GM23338 (cell line): ENCODE measurements around the gene EVL. TPM values are rescaled to one million over a fixed set of nuclear protein-coding genes. Genes with fewer than 3 reads are reported as not detected.

ENCODE experiments used
- ATAC-seq: fragments of 200-7000 bp; cut with Tn5 transposase; 3 replicates; pipeline ENCODE4 v1.9.1; 2020
- DNase-seq: peaks from one replicate; pipeline ENCODE4 v3.0.0-alpha.2; 2015; ENCODE audit warnings: low spot score
- H2AFZ ChIP-seq: fragments of 200-600 bp; sonication (generic); 2 replicates; pipeline ENCODE4 v1.8.0; 2016; ENCODE audit warnings: antibody characterized with exemption, mild to moderate bottlenecking, moderate library complexity
- H3F3A ChIP-seq: fragments of 200-600 bp; sonication (generic); replicated peaks from 2 replicates; pipeline ENCODE4 v1.8.0; 2017; ENCODE audit warnings: antibody characterized with exemption, mixed run types, low read depth
- H3K27ac ChIP-seq: fragments of 200-600 bp; sonication (generic); 2 replicates; pipeline ENCODE4 v1.6.1; 2016; ENCODE audit warnings: low read depth
- H3K27me3 ChIP-seq: fragments of 200-600 bp; sonication (generic); 2 replicates; pipeline ENCODE4 v1.8.0; 2016; ENCODE audit warnings: mild to moderate bottlenecking, mixed run types, moderate library complexity; ENCODE audit not compliant: insufficient read depth
- H3K36me3 ChIP-seq: fragments of 200-600 bp; sonication (generic); 2 replicates; pipeline ENCODE4 v1.8.0; 2016; ENCODE audit warnings: mild to moderate bottlenecking; ENCODE audit not compliant: insufficient read depth
- H3K4me1 ChIP-seq: fragments of 200-600 bp; sonication (generic); 2 replicates; pipeline ENCODE4 v1.8.0; 2016; ENCODE audit warnings: mild to moderate bottlenecking, moderate library complexity; ENCODE audit not compliant: insufficient read depth
- H3K4me2 ChIP-seq: fragments of 200-600 bp; sonication (generic); 2 replicates; pipeline ENCODE4 v1.7.1; 2017; ENCODE audit warnings: mixed run types
- H3K4me3 ChIP-seq: fragments of 200-600 bp; sonication (generic); 2 replicates; pipeline ENCODE4 v1.6.1; 2016; ENCODE audit warnings: mixed run types
- H3K79me2 ChIP-seq: fragments of 200-600 bp; sonication (generic); replicated peaks from 2 replicates; pipeline ENCODE4 v1.8.0; 2017; ENCODE audit warnings: mild to moderate bottlenecking; ENCODE audit not compliant: insufficient read depth
- H3K9me2 ChIP-seq: fragments of 200-600 bp; sonication (generic); 2 replicates; pipeline ENCODE4 v1.8.0; 2017; ENCODE audit not compliant: insufficient read depth
- H4K20me1 ChIP-seq: fragments of 200-600 bp; sonication (generic); replicated peaks from 2 replicates; pipeline ENCODE4 v1.8.0; 2017; ENCODE audit warnings: mild to moderate bottlenecking; ENCODE audit not compliant: insufficient read depth
- H3K27ac Mint-ChIP-seq: 2 replicates; pipeline ENCODE4 v1.8.0; 2020; ENCODE audit warnings: inconsistent platforms, mild to moderate bottlenecking, moderate library complexity, mixed read lengths
- H3K27me3 Mint-ChIP-seq: 3 replicates; pipeline ENCODE4 v1.8.0; 2022; ENCODE audit warnings: low read depth, mild to moderate bottlenecking, moderate library complexity, mixed read lengths, inconsistent platforms; ENCODE audit not compliant: insufficient read depth, poor library complexity
- H3K36me3 Mint-ChIP-seq: 3 replicates; pipeline ENCODE4 v1.8.0; 2021; ENCODE audit warnings: low read depth, mild to moderate bottlenecking, inconsistent platforms, moderate library complexity, mixed read lengths
- H3K4me1 Mint-ChIP-seq: 3 replicates; pipeline ENCODE4 v1.8.0; 2020; ENCODE audit warnings: mild to moderate bottlenecking, inconsistent platforms, mixed read lengths
- H3K4me3 Mint-ChIP-seq: 3 replicates; pipeline ENCODE4 v1.8.0; 2021; ENCODE audit warnings: moderate library complexity, mild to moderate bottlenecking, inconsistent platforms, mixed read lengths
- H3K9me3 Mint-ChIP-seq: 3 replicates; pipeline ENCODE4 v1.8.0; 2020; ENCODE audit warnings: moderate library complexity, mild to moderate bottlenecking, inconsistent platforms, mixed read lengths
- CREB1 ChIP-seq: fragments of 250-450 bp; sonication (Bioruptor Pico); IDR thresholded peaks from 2 replicates; pipeline ENCODE4 v1.5.0; 2020; ENCODE audit warnings: low read depth, mild to moderate bottlenecking, moderate library complexity
- CTCF ChIP-seq, 2 experiments: fragments of 200-600 bp in 1 of 2; sonication (generic) in 1 of 2; conservative IDR thresholded peaks; 2 replicates each; pipeline versions ENCODE4 v1.5.1 to v1.6.1; 2016 to 2017; ENCODE audit warnings: antibody characterized with exemption in 2 of 2, low read depth in 2 of 2, mild to moderate bottlenecking in 2 of 2, moderate library complexity in 1 of 2
- EZH2 ChIP-seq: fragments of 200-600 bp; sonication (generic); IDR thresholded peaks from one replicate; pipeline ENCODE4 v1.8.0; 2017; ENCODE audit warnings: antibody characterized with exemption, mild to moderate bottlenecking, low read depth; ENCODE audit not compliant: unreplicated experiment
- EZH2phosphoT487 ChIP-seq: fragments of 200-600 bp; sonication (generic); IDR thresholded peaks from one replicate; pipeline ENCODE4 v1.8.1; 2018; ENCODE audit warnings: antibody characterized with exemption; ENCODE audit not compliant: unreplicated experiment
- JUNB ChIP-seq: IDR thresholded peaks from one replicate; pipeline ENCODE4 v1.6.1; 2016; ENCODE audit warnings: antibody characterized with exemption; ENCODE audit not compliant: unreplicated experiment
- POLR2AphosphoS5 ChIP-seq: IDR thresholded peaks from 2 replicates; pipeline ENCODE4 v1.6.1; 2016; ENCODE audit warnings: antibody characterized with exemption, low read depth
- REST ChIP-seq: IDR thresholded peaks from one replicate; pipeline ENCODE4 v1.6.1; 2018; ENCODE audit warnings: antibody characterized with exemption; ENCODE audit not compliant: unreplicated experiment
- STAT1 ChIP-seq: IDR thresholded peaks from one replicate; pipeline ENCODE4 v1.6.1; 2016; ENCODE audit warnings: antibody characterized with exemption; ENCODE audit not compliant: unreplicated experiment
- ZNF114 ChIP-seq: fragments of 250-450 bp; sonication (Bioruptor Pico); IDR thresholded peaks from 2 replicates; pipeline ENCODE4 v1.5.0; 2020; ENCODE audit warnings: mild to moderate bottlenecking, moderate library complexity
- ZNF462 ChIP-seq: fragments of 250-450 bp; sonication (Bioruptor Pico); IDR thresholded peaks from 2 replicates; pipeline ENCODE4 v1.5.0; 2020; ENCODE audit warnings: mild to moderate bottlenecking, moderate library complexity
- polyA plus RNA-seq: library from polyadenylated mRNA; unstranded; fragments of >200 nt; fragmentation: Nextera tagmentation; extraction: Ambion mirVana; gene quantifications from 2 replicates; pipeline ENCODE4 v1.2.1, GENCODE V29; 2016
- total RNA-seq: library from RNA; depleted of rRNA; stranded (reverse); fragments of >200 nt; shearing (Covaris generic); gene quantifications from 2 replicates; pipeline ENCODE4 v1.2.3, GENCODE V29; 2014

Gene EVL
- total and polyA plus RNA-seq, 2 experiments from 2014 or later, result 28.2 to 50.5 TPM

- H3K4me3 Mint-ChIP-seq, result no peak overlapping the region
- no peak overlapping the region for H3K27ac Mint-ChIP-seq
- H3K4me3 ChIP-seq, result no peak overlapping the region
- TF ChIP-seq ZNF114 (no peak), JUNB (no peak), EZH2 (no peak), CTCF (conservative IDR thresholded peaks at IDR 0.05; ENCODE audit: low read depth in 2 of 2) (peak; percentile 49 to 64), POLR2AphosphoS5 (no peak), EZH2phosphoT487 (no peak), STAT1 (no peak), CREB1 (CRISPR knock-in tag) (no peak), REST (no peak)
- peak; percentile 29 for DNase-seq
- no peak overlapping the region for H3K27ac ChIP-seq
- peaks cover 12% of the 10 kb centered on the region for H3K4me1 Mint-ChIP-seq
- H3K36me3 ChIP-seq, result no peaks in the 10 kb centered on the region
- no peak overlapping the region for H2AFZ ChIP-seq
- H3K36me3 Mint-ChIP-seq, result no peaks in the 10 kb centered on the region
- no peaks in the 10 kb centered on the region for H3K9me3 Mint-ChIP-seq
- H3K27me3 ChIP-seq, result no peaks in the 10 kb centered on the region
- H4K20me1 ChIP-seq, result no peaks in the 10 kb centered on the region
- peak; percentile 65 for ATAC-seq
- no peaks in the 10 kb centered on the region for H3F3A ChIP-seq
- H3K9me2 ChIP-seq, result no peaks in the 10 kb centered on the region
- H3K4me2 ChIP-seq, result no peak overlapping the region
- no peaks in the 10 kb centered on the region for H3K4me1 ChIP-seq
- H3K27me3 Mint-ChIP-seq, result no peaks in the 10 kb centered on the region
- no peaks in the 10 kb centered on the region for H3K79me2 ChIP-seq
Observed at GRCh38 chr14:100035700-100036099, 29.5 kb upstream of the EVL start.

GRCh38 chr14:100037353-100037752, 27.9 kb upstream of the EVL start:
- H3K9me2 ChIP-seq, result no peaks in the 10 kb centered on the region
- no peaks in the 10 kb centered on the region for H3K4me1 ChIP-seq
- no peak overlapping the region for H3K27ac ChIP-seq
- Mint-ChIP-seq H3K4me3 (no peak overlapping the region), H3K9me3 (no peaks in the 10 kb centered on the region), H3K36me3 (no peaks in the 10 kb centered on the region), H3K27ac (no peak overlapping the region), H3K27me3 (no peaks in the 10 kb centered on the region), H3K4me1 (peaks cover 9% of the 10 kb centered on the region)
- H2AFZ ChIP-seq, result no peak overlapping the region
- no peak overlapping the region for H3K4me2 ChIP-seq
- no peaks in the 10 kb centered on the region for H3K27me3 ChIP-seq
- no peaks in the 10 kb centered on the region for H3K79me2 ChIP-seq
- H3F3A ChIP-seq, result no peaks in the 10 kb centered on the region
- ATAC-seq (no peak), DNase-seq (no peak)
- H3K4me3 ChIP-seq, result no peak overlapping the region
- H4K20me1 ChIP-seq, result no peaks in the 10 kb centered on the region
- no peaks in the 10 kb centered on the region for H3K36me3 ChIP-seq
- TF ChIP-seq POLR2AphosphoS5, result no peak
- TF ChIP-seq ZNF462 (CRISPR knock-in tag), result no peak
